Measurements from ENCODE around the gene MYH4.

MYH4 gene

GRCh38 chr17:10482252-10482651 lies 12.9 kb upstream of the MYH4 start:
- Histone ChIP-seq H3K9ac (ENCODE audit: low read length) (no peak overlapping the region), H3K4me1 (ENCODE audit: low read length) (no peaks in the 10 kb centered on the region), H4K20me1 (ENCODE audit: insufficient read depth, low read length) (no peaks in the 10 kb centered on the region), H3K79me2 (ENCODE audit: low read length) (no peaks in the 10 kb centered on the region), H3K4me3 (ENCODE audit: low read length) (no peak overlapping the region), H2AFZ (ENCODE audit: low read depth, low read length) (no peak overlapping the region), H3K4me2 (ENCODE audit: low read length) (no peak overlapping the region), H3K9me3 (ENCODE audit: insufficient read depth, low read length) (no peaks in the 10 kb centered on the region), H3K27ac (ENCODE audit: low read length) (no peak overlapping the region), H3K27me3 (ENCODE audit: low read depth, low read length) (no peaks in the 10 kb centered on the region), H3K36me3 (replicated peaks; ENCODE audit: low read depth, low read length) (no peaks in the 10 kb centered on the region)
- TF ChIP-seq, protein P1, sequence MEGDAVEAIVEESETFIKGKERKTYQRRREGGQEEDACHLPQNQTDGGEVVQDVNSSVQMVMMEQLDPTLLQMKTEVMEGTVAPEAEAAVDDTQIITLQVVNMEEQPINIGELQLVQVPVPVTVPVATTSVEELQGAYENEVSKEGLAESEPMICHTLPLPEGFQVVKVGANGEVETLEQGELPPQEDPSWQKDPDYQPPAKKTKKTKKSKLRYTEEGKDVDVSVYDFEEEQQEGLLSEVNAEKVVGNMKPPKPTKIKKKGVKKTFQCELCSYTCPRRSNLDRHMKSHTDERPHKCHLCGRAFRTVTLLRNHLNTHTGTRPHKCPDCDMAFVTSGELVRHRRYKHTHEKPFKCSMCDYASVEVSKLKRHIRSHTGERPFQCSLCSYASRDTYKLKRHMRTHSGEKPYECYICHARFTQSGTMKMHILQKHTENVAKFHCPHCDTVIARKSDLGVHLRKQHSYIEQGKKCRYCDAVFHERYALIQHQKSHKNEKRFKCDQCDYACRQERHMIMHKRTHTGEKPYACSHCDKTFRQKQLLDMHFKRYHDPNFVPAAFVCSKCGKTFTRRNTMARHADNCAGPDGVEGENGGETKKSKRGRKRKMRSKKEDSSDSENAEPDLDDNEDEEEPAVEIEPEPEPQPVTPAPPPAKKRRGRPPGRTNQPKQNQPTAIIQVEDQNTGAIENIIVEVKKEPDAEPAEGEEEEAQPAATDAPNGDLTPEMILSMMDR (IDR thresholded peaks at IDR 0.05; ENCODE audit: low read depth, low read length): no peak
- no peak for TF ChIP-seq EZH2phosphoT487 (IDR thresholded peaks at IDR 0.05; ENCODE audit: low read depth)

DNA sequence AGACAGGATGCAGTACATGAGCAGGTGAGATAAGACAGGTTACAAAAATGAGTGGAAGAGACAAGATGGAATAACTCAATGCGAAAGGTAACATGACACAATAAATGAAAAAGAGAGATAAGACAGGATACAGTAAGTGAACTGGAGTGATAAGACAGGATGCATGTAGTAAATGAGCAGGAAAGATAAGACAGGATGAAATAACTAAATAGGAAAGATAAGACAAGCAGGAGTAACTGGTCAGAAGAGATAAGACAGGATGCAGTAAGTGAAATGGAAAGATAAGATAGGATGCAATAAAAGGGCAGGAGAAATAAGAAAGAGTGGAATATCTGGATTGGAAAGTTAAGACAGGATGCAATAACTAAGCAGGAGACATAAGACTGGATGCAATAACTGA lies 8.3 kb upstream of the MYH4 start:
- Histone ChIP-seq H2AFZ (ENCODE audit: low read depth, low read length) (no peak overlapping the region), H3K27ac (ENCODE audit: low read length) (no peak overlapping the region), H3K9me3 (ENCODE audit: insufficient read depth, low read length) (no peaks in the 10 kb centered on the region), H4K20me1 (ENCODE audit: insufficient read depth, low read length) (no peaks in the 10 kb centered on the region), H3K4me2 (ENCODE audit: low read length) (no peak overlapping the region), H3K36me3 (replicated peaks; ENCODE audit: low read depth, low read length) (no peaks in the 10 kb centered on the region), H3K9ac (ENCODE audit: low read length) (no peak overlapping the region), H3K27me3 (ENCODE audit: low read depth, low read length) (no peaks in the 10 kb centered on the region), H3K4me1 (ENCODE audit: low read length) (no peaks in the 10 kb centered on the region), H3K4me3 (ENCODE audit: low read length) (no peak overlapping the region), H3K79me2 (ENCODE audit: low read length) (no peaks in the 10 kb centered on the region)
- TF ChIP-seq EZH2phosphoT487 (IDR thresholded peaks at IDR 0.05; ENCODE audit: low read depth): no peak
- TF ChIP-seq, protein P1 (IDR thresholded peaks at IDR 0.05; ENCODE audit: low read depth, low read length): no peak

DNA sequence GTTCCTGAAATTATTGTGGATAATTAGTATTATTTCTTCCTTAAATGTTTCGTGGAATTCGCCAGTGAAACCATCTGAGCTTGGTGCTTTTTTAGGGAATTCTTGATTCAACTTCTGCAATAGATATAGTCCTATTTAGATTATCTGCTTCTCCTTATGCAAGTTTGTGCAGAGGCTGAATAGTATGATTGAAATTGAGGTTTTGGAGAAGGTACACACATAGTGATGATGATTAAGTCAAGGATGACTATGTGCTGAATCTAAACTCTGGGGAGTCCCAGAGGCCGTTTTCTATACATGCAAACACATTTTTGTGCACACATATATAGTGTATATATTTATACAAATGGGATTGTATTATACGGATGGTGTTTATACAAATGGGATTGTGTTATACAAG lies 5.2 kb upstream of the MYH4 start:
- H3K9me3 ChIP-seq (ENCODE audit: insufficient read depth, low read length): no peaks in the 10 kb centered on the region

DNA sequence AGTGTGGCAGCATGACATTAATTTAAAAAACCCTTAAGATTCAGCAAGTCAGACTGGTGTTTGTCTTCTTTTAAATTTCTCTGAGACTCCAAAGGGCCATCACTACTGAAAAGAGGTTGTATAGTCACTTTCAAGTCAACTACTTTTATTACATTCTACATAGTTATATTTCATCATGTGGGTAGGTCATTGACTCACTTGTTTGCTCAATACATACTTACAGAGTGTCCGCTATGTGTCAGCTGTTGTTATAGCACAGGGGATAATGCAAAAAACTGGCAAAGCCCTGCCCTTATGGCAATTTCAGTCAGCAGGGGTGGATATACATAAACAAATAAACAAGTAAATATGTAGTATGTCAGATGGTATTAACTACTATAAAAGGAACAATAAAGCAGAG lies 2.5 kb upstream of the MYH4 start:
- TF ChIP-seq, protein P1 (IDR thresholded peaks at IDR 0.05; ENCODE audit: low read depth, low read length): no peak
- TF ChIP-seq EZH2phosphoT487 (IDR thresholded peaks at IDR 0.05; ENCODE audit: low read depth): no peak
- no peaks in the 10 kb centered on the region for H4K20me1 ChIP-seq (ENCODE audit: insufficient read depth, low read length)
- no peak overlapping the region for H3K4me2 ChIP-seq (ENCODE audit: low read length)

More for the DNA sequence above, 5.2 kb upstream of the MYH4 start:
- H3K4me1 ChIP-seq (ENCODE audit: low read length): no peaks in the 10 kb centered on the region
- H3K27me3 ChIP-seq (ENCODE audit: low read depth, low read length): no peaks in the 10 kb centered on the region
- no peaks in the 10 kb centered on the region for H3K79me2 ChIP-seq (ENCODE audit: low read length)
- TF ChIP-seq, protein P1 (IDR thresholded peaks at IDR 0.05; ENCODE audit: low read depth, low read length): no peak
- TF ChIP-seq EZH2phosphoT487 (IDR thresholded peaks at IDR 0.05; ENCODE audit: low read depth): no peak
- H3K4me2 ChIP-seq (ENCODE audit: low read length): no peak overlapping the region
- H3K27ac ChIP-seq (ENCODE audit: low read length): no peak overlapping the region
- H2AFZ ChIP-seq (ENCODE audit: low read depth, low read length): no peak overlapping the region
- H4K20me1 ChIP-seq (ENCODE audit: insufficient read depth, low read length): no peaks in the 10 kb centered on the region
- no peaks in the 10 kb centered on the region for H3K36me3 ChIP-seq (replicated peaks; ENCODE audit: low read depth, low read length)
- H3K4me3 ChIP-seq (ENCODE audit: low read length): no peak overlapping the region
- no peak overlapping the region for H3K9ac ChIP-seq (ENCODE audit: low read length)

More for the DNA sequence above, 2.5 kb upstream of the MYH4 start:
- Histone ChIP-seq H3K27ac (ENCODE audit: low read length) (no peak overlapping the region), H3K9me3 (ENCODE audit: insufficient read depth, low read length) (no peaks in the 10 kb centered on the region), H3K4me3 (ENCODE audit: low read length) (no peak overlapping the region), H3K27me3 (ENCODE audit: low read depth, low read length) (no peaks in the 10 kb centered on the region), H2AFZ (ENCODE audit: low read depth, low read length) (no peak overlapping the region), H3K9ac (ENCODE audit: low read length) (no peak overlapping the region), H3K36me3 (replicated peaks; ENCODE audit: low read depth, low read length) (no peaks in the 10 kb centered on the region), H3K4me1 (ENCODE audit: low read length) (no peaks in the 10 kb centered on the region), H3K79me2 (ENCODE audit: low read length) (no peaks in the 10 kb centered on the region)
